GM12891 (cell line): ENCODE results near the gene CYGB.

Source experiments
- POLR2A ChIP-seq: IDR thresholded peaks from 2 replicates; pipeline ENCODE4 v1.6.1; 2011; ENCODE audit warnings: low read depth, low read length, control low read depth
- POLR2AphosphoS5 ChIP-seq: IDR thresholded peaks from 2 replicates; pipeline ENCODE4 v1.6.1; 2011; ENCODE audit warnings: low read depth, low read length, control low read depth
- POU2F2 ChIP-seq: IDR thresholded peaks from 2 replicates; pipeline ENCODE4 v1.6.1; 2011; ENCODE audit warnings: low read depth, mild to moderate bottlenecking, control low read depth, low read length, moderate library complexity
- SPI1 ChIP-seq: IDR thresholded peaks from 2 replicates; pipeline ENCODE4 v1.6.1; 2011; ENCODE audit warnings: low read depth, low read length, control low read depth
- TAF1 ChIP-seq: IDR thresholded peaks from 2 replicates; pipeline ENCODE4 v1.6.1; 2011; ENCODE audit warnings: low read depth, low read length, control low read depth

GRCh38 chr17:76521262-76521661 lies 16.2 kb downstream of the CYGB start:
- no peak for TF ChIP-seq POLR2AphosphoS5
- TF ChIP-seq POLR2A = no peak
- no peak for TF ChIP-seq TAF1
- no peak for TF ChIP-seq SPI1
- no peak for TF ChIP-seq POU2F2
